ENCODE measurements around the gene MT1E. TPM values are rescaled to one million over a fixed set of nuclear protein-coding genes. Genes with fewer than 3 reads are reported as not detected.

MT1E gene
- total and polyA plus RNA-seq, 2 of the 8 experiments (the other 6 are each of a cell fraction or from before 2014, with no cell fraction given), result 7.9 to 117 TPM

GRCh38 chr16:56649271-56649670, 23.7 kb downstream of the MT1E start (continued):
- no peak for TF ChIP-seq ATF2 (IDR thresholded peaks at IDR 0.05; ENCODE audit: low read length)
- no peak for TF ChIP-seq BRCA1 (IDR thresholded peaks at IDR 0.05; ENCODE audit: low read depth, low read length)
